ENCODE data around the gene CHST8.

DNA sequence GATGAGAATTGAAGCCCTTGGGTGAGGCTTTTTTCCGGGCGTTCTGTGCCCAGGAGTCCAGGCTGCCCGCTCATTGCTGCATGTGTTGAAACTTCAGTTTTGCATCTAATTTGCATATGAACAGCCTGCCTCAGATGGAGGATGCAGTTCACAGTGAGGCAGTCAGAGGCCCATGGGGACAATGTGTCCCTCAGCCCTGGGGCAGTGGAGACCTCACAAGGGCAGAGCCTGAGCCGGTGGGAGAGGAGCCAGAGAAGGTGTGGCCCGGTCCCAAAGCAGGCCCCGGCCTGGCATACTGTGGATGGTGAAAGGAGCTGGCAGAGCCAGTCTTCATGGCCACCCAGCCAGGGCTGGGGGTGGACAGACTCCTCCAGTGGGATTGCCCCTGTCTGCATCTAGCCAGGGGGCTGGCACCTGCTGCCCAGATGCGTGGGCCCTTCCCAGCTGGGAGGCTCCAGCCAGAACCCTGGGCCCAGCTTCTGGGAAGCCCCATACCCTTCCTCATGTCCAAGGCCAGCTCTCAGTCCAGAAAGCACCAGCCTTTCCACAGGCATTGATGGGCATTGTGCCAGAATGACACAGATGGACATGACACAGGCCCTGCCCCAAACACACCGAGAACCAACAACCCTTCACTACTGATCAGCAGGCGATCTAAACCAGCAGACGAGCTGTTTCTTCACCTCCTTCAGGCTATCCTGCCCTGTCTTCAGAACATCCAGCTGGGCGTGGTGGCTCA is 142.0 kb downstream of the CHST8 start:
- TF ChIP-seq, protein P1, sequence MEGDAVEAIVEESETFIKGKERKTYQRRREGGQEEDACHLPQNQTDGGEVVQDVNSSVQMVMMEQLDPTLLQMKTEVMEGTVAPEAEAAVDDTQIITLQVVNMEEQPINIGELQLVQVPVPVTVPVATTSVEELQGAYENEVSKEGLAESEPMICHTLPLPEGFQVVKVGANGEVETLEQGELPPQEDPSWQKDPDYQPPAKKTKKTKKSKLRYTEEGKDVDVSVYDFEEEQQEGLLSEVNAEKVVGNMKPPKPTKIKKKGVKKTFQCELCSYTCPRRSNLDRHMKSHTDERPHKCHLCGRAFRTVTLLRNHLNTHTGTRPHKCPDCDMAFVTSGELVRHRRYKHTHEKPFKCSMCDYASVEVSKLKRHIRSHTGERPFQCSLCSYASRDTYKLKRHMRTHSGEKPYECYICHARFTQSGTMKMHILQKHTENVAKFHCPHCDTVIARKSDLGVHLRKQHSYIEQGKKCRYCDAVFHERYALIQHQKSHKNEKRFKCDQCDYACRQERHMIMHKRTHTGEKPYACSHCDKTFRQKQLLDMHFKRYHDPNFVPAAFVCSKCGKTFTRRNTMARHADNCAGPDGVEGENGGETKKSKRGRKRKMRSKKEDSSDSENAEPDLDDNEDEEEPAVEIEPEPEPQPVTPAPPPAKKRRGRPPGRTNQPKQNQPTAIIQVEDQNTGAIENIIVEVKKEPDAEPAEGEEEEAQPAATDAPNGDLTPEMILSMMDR (conservative IDR thresholded peaks at IDR 0.05; ENCODE audit: low read depth in 2 of 2), result no peak
- no peak for TF ChIP-seq CREB1 (CRISPR knock-in tag; IDR thresholded peaks at IDR 0.05; ENCODE audit: low read depth)
- no peak for TF ChIP-seq EZH2 (IDR thresholded peaks at IDR 0.05; ENCODE audit: low read depth, unreplicated experiment)
- no peak for TF ChIP-seq ZNF462 (CRISPR knock-in tag; IDR thresholded peaks at IDR 0.05)
- TF ChIP-seq POLR2AphosphoS5 (IDR thresholded peaks at IDR 0.05; ENCODE audit: low read depth), result no peak
- TF ChIP-seq, protein P2, sequence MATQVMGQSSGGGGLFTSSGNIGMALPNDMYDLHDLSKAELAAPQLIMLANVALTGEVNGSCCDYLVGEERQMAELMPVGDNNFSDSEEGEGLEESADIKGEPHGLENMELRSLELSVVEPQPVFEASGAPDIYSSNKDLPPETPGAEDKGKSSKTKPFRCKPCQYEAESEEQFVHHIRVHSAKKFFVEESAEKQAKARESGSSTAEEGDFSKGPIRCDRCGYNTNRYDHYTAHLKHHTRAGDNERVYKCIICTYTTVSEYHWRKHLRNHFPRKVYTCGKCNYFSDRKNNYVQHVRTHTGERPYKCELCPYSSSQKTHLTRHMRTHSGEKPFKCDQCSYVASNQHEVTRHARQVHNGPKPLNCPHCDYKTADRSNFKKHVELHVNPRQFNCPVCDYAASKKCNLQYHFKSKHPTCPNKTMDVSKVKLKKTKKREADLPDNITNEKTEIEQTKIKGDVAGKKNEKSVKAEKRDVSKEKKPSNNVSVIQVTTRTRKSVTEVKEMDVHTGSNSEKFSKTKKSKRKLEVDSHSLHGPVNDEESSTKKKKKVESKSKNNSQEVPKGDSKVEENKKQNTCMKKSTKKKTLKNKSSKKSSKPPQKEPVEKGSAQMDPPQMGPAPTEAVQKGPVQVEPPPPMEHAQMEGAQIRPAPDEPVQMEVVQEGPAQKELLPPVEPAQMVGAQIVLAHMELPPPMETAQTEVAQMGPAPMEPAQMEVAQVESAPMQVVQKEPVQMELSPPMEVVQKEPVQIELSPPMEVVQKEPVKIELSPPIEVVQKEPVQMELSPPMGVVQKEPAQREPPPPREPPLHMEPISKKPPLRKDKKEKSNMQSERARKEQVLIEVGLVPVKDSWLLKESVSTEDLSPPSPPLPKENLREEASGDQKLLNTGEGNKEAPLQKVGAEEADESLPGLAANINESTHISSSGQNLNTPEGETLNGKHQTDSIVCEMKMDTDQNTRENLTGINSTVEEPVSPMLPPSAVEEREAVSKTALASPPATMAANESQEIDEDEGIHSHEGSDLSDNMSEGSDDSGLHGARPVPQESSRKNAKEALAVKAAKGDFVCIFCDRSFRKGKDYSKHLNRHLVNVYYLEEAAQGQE (IDR thresholded peaks at IDR 0.05; ENCODE audit: unreplicated experiment), result no peak
- no peak for TF ChIP-seq NANOG (IDR thresholded peaks at IDR 0.05; ENCODE audit: borderline replicate concordance)

Data from GM23338 (cell line).